GM18867 (cell line): Measurements from ENCODE around the gene MYO1H.
A peak's percentile ranks its signal among the peaks of the same experiment; 100 is the strongest.

Experiments used
- ATAC-seq: cut with Tn5 transposase; IDR thresholded peaks from one replicate; pipeline ENCODE4 v1.9.1; 2021; ENCODE audit warnings: mild to moderate bottlenecking, moderate library complexity; ENCODE audit not compliant: unreplicated experiment

Gene MYO1H

DNA sequence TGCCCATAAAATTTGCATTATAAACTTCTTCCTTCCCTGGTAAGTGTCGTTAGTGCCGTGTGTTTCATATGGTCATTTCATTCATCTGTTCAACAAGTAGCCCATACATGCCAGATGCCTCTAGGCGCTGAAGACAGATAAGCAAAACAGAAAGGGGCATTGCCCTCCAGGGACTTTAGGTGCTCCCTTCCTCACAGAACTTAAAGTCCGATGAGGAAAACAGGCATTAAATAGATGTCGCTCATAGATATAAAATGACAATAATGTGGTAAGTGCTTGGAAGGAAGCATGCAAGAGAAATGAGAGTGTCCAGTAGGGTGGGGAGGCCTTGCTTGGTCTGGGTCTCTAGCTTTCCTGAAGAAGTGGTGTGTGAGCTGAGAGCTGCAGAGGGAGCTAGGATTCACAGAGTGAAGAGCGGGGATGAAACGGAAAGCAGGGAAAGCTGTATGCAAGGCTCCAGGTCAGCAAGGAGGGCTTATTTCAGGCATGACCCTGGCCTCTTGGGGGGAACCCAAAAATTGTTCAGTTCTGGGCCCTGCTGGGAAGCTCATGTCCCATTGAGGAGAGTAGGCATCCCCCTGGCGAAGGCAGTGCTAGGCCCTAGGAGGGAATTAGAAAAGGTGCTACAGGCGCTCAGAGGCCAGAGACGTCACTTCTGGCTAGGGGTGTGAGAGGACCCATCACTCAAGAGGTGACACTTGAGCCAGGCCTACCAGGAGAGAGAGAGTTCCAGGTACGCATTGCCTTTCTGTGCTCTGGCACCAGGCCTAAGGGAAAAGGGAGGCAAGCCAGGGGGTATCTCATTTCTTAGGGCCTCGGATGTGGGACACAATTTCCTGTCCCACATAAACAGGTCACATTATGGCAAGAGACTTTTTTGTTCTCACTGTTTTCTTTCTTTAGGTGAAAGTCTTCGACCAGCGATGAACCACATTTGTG is 141.6 kb downstream of the MYO1H start:
- no peak for ATAC-seq

GRCh38 chr12:109489955-109490565 is 142.4 kb downstream of the MYO1H start:
- no peak for ATAC-seq

DNA sequence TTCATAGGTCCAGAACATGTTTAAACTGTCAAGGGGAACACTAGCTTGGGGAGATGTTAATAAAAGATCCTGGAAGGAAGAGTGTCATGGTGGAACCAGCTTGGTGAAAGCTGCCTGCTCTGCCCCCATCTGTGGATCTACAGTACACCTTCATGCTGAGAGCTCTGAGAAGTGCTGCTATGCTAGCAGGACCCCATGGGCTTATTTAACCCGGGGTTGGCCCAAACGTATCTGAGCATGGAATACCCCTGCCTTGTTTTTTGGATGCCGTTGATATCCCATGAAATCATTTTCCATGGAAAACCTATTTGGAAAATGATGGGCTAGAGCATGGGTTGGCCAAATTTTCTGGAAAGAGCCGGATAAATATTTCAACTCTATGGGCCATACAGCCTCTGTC is 144.0 kb downstream of the MYO1H start:
- ATAC-seq: no peak

- no peak for ATAC-seq
Observed at GRCh38 chr12:109492371-109492770, 144.7 kb downstream of the MYO1H start.

DNA sequence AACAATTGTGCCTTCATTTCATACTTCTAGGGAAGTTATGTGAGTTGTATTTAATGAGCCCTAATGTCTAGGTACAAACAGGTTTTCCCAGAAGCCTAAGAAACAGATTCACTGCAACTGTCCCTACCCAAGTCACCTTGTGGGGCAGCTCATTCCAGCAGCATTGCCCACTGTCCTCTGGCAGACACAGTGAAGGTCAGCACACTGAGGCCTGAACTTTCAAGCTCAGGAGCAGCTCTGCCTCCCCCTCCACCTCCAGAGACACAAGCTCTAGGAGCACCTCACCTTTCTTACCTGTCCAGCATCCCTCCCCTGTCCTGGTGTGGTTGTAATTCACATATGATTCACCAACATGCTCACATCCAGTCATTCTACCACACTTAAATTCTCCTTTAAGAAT is 145.4 kb downstream of the MYO1H start:
- ATAC-seq: no peak

GRCh38 chr12:109493938-109494337 is 146.2 kb downstream of the MYO1H start:
- ATAC-seq: no peak

- no peak for ATAC-seq
Observed at GRCh38 chr12:109494348-109494881, 146.7 kb downstream of the MYO1H start.

- peak; percentile 38 for ATAC-seq
Observed at GRCh38 chr12:109495012-109495411, 147.3 kb downstream of the MYO1H start.

DNA sequence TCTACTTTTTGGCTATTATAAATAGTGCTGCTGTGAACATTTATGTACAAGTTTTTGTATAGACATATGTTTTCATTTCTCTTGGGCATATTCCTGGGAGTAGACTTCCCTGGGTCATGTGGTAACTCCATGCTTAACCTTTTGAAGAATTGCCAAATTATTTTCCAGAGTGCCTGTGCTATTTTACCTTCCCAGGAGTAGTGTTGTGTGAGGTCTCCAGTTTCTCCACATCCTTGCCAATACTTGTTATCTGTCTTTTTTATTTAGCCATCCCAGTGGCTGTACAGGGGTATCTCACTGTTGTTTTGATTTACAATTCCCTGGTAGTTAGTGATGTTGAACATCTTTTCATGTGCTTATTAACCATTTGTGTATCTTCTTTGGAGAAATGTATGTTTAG is 148.6 kb downstream of the MYO1H start:
- ATAC-seq: no peak

- no peak for ATAC-seq
Observed at GRCh38 chr12:109497675-109498074, 150.0 kb downstream of the MYO1H start.
